ENCODE measurements around the gene TIMM8A. TPM values are rescaled to one million over a fixed set of nuclear protein-coding genes. Genes with fewer than 3 reads are reported as not detected.

TIMM8A gene
- polyA plus RNA-seq, 2 of the 4 experiments (the other 2 are of a cell fraction): 24.5 to 36.8 TPM

- TF ChIP-seq REST (IDR thresholded peaks at IDR 0.05) (peak; percentile 40; the same call in 1 of the 2 replicates), BHLHE40 (IDR thresholded peaks at IDR 0.05; ENCODE audit: low read depth, low read length) (no peak), FOSL2 (IDR thresholded peaks at IDR 0.05) (no peak), FOSL2 (CRISPR knock-in tag; IDR thresholded peaks at IDR 0.05) (peak; percentile 3; the same call in 1 of the 2 replicates), HES2 (IDR thresholded peaks at IDR 0.05) (no peak), GATA3 (IDR thresholded peaks at IDR 0.05; ENCODE audit: borderline replicate concordance) (no peak), MAZ (IDR thresholded peaks at IDR 0.05; ENCODE audit: borderline replicate concordance, low read depth, low read length) (no peak), RAD21 (conservative IDR thresholded peaks at IDR 0.05 in 1 of 2, IDR thresholded peaks at IDR 0.05 in 1 of 2) (0 out of 5 replicates have a peak, but pooled peaks of 1 of the 2 experiments have one; percentile 4), MYC (IDR thresholded peaks at IDR 0.05; ENCODE audit: borderline replicate concordance, low read length) (peak; percentile 96), CTCF (IDR thresholded peaks at IDR 0.05) (peak; percentile 67), FOSB (CRISPR knock-in tag; IDR thresholded peaks at IDR 0.05) (peak; percentile 90), HDAC2 (IDR thresholded peaks at IDR 0.05) (no peak), ZNF302 (CRISPR knock-in tag; IDR thresholded peaks at IDR 0.05) (no peak), HEYL (CRISPR knock-in tag; IDR thresholded peaks at IDR 0.05) (no peak), TP53 (CRISPR knock-in tag; IDR thresholded peaks at IDR 0.05) (peak; percentile 80), POLR2AphosphoS2 (conservative IDR thresholded peaks at IDR 0.05; ENCODE audit: low read length) (no peak), KDM1A (IDR thresholded peaks at IDR 0.05; ENCODE audit: low read depth) (no peak), RFX5 (IDR thresholded peaks at IDR 0.05) (no peak), NR3C1 (IDR thresholded peaks at IDR 0.05) (no peak), MAFK (IDR thresholded peaks at IDR 0.05; ENCODE audit: partially characterized antibody) (no peak), CBX8 (IDR thresholded peaks at IDR 0.05) (no peak)
Measured at GRCh38 chrX:101390664-101391525, 42.4 kb upstream of the TIMM8A start, which contains the start of gene RPL36A (continued).

- Histone ChIP-seq H3K4me3 (no peak overlapping the region), H3K4me2 (no peak overlapping the region), H3K9me3 (no peaks in the 10 kb centered on the region), H3K27ac (no peak overlapping the region), H3K4me1 (peaks cover 16% of the 10 kb centered on the region)
- FAIRE-seq: no peak
- 93% methylated on average over 3 of the region's 3 CpGs for WGBS (ENCODE audit: missing lambda C conversion rate)
- no peak for ATAC-seq
- ChIA-PET POLR2A (no interaction called here), CTCF (no interaction called here)
- no peak for DNase-seq (ENCODE audit: low read depth in 1 of 2, low spot score in 1 of 2)
- no peak for TF ChIP-seq REST (IDR thresholded peaks at IDR 0.05)
- TF ChIP-seq PBX3 (IDR thresholded peaks at IDR 0.05): no peak
- no peak for TF ChIP-seq CBX8 (IDR thresholded peaks at IDR 0.05)
- no peak for TF ChIP-seq NPAS2 (CRISPR knock-in tag; IDR thresholded peaks at IDR 0.05; ENCODE audit: borderline replicate concordance)
- no peak for TF ChIP-seq CHD2 (IDR thresholded peaks at IDR 0.05; ENCODE audit: low read length, partially characterized antibody)
- TF ChIP-seq MAFK (IDR thresholded peaks at IDR 0.05; ENCODE audit: partially characterized antibody): no peak
- no peak for TF ChIP-seq FOXS1 (CRISPR knock-in tag; IDR thresholded peaks at IDR 0.05)
- TF ChIP-seq MYC (IDR thresholded peaks at IDR 0.05; ENCODE audit: borderline replicate concordance, low read length): no peak
- no peak for TF ChIP-seq FOSL2 (IDR thresholded peaks at IDR 0.05)
- TF ChIP-seq FOSL2 (CRISPR knock-in tag; IDR thresholded peaks at IDR 0.05): no peak
- TF ChIP-seq NFE2L2 (conservative IDR thresholded peaks at IDR 0.05; ENCODE audit: low read length): no peak
- TF ChIP-seq HOXB13 (CRISPR knock-in tag; IDR thresholded peaks at IDR 0.05; ENCODE audit: low read depth): no peak
Measured at GRCh38 chrX:101388604-101389003, 40.1 kb upstream of the TIMM8A start.
